HG03159 (cell line): ENCODE measurements around the gene PIAS1.
"Not testable (repeated sequence)": the region's sequence is repeated elsewhere in the genome, so short reads cannot be mapped to it uniquely, and the experiment has no call there.

ENCODE experiments used
- ATAC-seq: cut with Tn5 transposase; IDR thresholded peaks from one replicate; pipeline ENCODE4 v1.9.1; 2021; ENCODE audit warnings: mild to moderate bottlenecking, moderate library complexity; ENCODE audit not compliant: unreplicated experiment

PIAS1 gene

GRCh38 chr15:68113751-68114150 lies 59.6 kb downstream of the PIAS1 start:
- ATAC-seq = no peak

- no peak for ATAC-seq
These were observed 60.2 kb downstream of the PIAS1 start for GRCh38 chr15:68114356-68114755.

GRCh38 chr15:68114840-68115239 lies 60.7 kb downstream of the PIAS1 start:
- no peak for ATAC-seq

- no peak for ATAC-seq
These were observed 70.6 kb downstream of the PIAS1 start for GRCh38 chr15:68124700-68125099.

GRCh38 chr15:68126396-68126795 lies 72.3 kb downstream of the PIAS1 start:
- ATAC-seq = no peak

GRCh38 chr15:68129072-68129471 lies 75.0 kb downstream of the PIAS1 start:
- no peak for ATAC-seq

GRCh38 chr15:68130851-68131250 lies 76.7 kb downstream of the PIAS1 start:
- ATAC-seq = no peak

- ATAC-seq = no peak
These were observed 83.0 kb downstream of the PIAS1 start for GRCh38 chr15:68137096-68137495.

GRCh38 chr15:68143129-68143528 lies 89.0 kb downstream of the PIAS1 start:
- ATAC-seq = no peak

GRCh38 chr15:68143785-68144184 lies 89.7 kb downstream of the PIAS1 start:
- no peak for ATAC-seq

- ATAC-seq = no peak
These were observed 91.6 kb downstream of the PIAS1 start for GRCh38 chr15:68145706-68146105.

GRCh38 chr15:68148039-68148438 lies 93.9 kb downstream of the PIAS1 start:
- ATAC-seq = no peak

GRCh38 chr15:68149059-68149458 lies 94.9 kb downstream of the PIAS1 start:
- ATAC-seq = no peak

- ATAC-seq = no peak
These were observed 96.1 kb downstream of the PIAS1 start for GRCh38 chr15:68150187-68150586.

- ATAC-seq = no peak
These were observed 97.2 kb downstream of the PIAS1 start for GRCh38 chr15:68151277-68151676.

GRCh38 chr15:68152342-68152741 lies 98.2 kb downstream of the PIAS1 start:
- no peak for ATAC-seq

- ATAC-seq = no peak
These were observed 100.9 kb downstream of the PIAS1 start for GRCh38 chr15:68154923-68155559.

GRCh38 chr15:68157074-68157473 lies 103.0 kb downstream of the PIAS1 start:
- ATAC-seq = no peak

- no peak for ATAC-seq
These were observed 104.0 kb downstream of the PIAS1 start for GRCh38 chr15:68158046-68158628.

GRCh38 chr15:68163191-68163590 lies 109.1 kb downstream of the PIAS1 start:
- ATAC-seq = no peak

GRCh38 chr15:68166847-68167246 lies 112.7 kb downstream of the PIAS1 start:
- ATAC-seq = no peak

- not testable (repeated sequence) for ATAC-seq
These were observed 117.9 kb downstream of the PIAS1 start for GRCh38 chr15:68172037-68172436.

- no peak for ATAC-seq
These were observed 119.0 kb downstream of the PIAS1 start for GRCh38 chr15:68173119-68173518.
